ENCODE data around the gene CAPZB.

- TF ChIP-seq CTCF (IDR thresholded peaks at IDR 0.05) = no peak
- TF ChIP-seq POLR2A (IDR thresholded peaks at IDR 0.05) = no peak
Measured at GRCh38 chr1:19430121-19431068, 54.9 kb downstream of the CAPZB start.
